AML-193 (cell line): Measurements from ENCODE around the gene SEC11A.
"Not testable (repeated sequence)": the region's sequence is repeated elsewhere in the genome, so short reads cannot be mapped to it uniquely, and the experiment has no call there.

Experiments used
- DNase-seq, 2 experiments: peaks; one replicate each; lab custom pipeline; 2025; lab: John Stamatoyannopoulos, UW

SEC11A gene

GRCh38 chr15:84737005-84737404 is 21.1 kb upstream of the SEC11A start:
- no peak for DNase-seq

- no peak for DNase-seq
These were observed 20.4 kb upstream of the SEC11A start for GRCh38 chr15:84736375-84736774.

DNA sequence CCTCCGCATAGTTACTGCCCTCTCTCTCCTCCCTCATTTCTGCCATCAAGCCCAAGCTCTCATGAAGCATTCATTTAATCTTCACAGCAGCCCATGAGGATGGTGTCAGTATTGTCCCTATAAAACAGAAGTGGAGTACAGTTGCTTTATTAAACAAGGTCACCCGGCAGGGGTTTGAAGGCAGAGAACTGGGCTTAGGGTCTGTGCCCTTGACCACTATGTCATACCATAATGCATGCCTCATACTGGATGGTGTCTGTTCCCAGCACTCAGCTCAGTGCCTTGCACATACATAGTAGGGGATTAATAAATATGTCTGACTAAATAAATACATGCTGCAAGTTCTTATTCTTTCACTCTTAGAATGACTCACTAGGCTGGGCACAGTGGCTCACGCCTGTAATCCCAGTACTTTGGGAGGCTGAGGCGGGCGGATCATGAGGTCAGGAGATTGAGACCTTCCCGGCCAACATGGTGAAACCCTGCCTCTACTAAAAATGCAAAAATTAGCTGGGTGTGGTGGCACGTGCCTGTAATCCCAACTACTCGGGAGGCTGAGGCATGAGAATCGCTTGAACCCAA is 19.6 kb upstream of the SEC11A start:
- peak in 1 of 2 experiments; percentile 59 for DNase-seq

DNA sequence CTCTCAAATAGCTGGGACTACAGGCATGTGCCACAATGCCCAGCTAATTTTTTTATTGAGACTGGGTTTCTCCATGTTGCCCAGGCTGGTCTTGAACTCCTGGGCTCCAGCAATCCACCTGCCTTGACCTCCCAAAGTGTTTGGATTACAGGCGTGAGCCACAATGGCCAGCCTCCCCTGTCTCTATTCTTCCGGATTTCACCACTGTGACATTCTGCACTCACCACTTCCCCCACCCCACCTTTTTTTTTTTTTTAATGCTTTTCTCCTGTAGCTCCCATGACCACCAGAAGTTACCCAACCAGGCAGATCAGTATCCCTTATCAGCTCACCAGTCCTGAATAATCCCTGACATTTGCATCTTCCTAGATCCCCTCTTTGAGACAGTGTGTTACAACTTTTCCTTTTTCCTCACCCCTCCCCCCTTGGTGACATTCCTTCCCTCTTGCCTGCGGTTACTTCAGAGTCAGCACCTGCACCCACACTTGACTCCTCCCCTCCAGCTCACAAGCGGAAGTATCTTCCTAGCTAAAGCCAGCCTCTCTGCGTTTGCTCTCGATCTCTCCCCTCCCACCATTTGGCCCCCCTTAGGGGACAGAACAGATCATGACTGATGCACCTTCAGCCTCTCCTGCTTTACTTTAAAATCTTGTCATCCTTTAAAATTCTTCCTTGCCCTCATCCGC is 19.0 kb upstream of the SEC11A start:
- peak; percentile 89 to 94 for DNase-seq

DNA sequence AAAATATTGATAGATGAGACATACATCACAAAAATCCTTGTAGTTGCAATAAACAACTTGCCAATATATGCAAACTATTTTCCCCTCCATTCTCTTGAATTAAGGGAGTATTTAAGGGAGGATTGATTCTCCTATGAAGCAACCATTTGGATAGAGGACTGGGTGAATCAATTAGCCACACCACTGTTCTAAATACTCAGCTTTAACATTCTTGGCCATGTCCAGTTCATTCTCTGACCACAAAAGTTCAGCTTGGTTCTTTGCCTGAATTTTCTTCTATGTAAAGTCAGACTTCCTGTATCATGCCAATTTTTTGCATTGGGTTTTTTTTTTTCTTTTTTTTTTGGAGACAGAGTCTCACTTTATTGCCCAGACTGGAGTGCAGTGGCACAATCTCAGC is 15.8 kb upstream of the SEC11A start:
- no peak for DNase-seq

- DNase-seq, result no peak
These were observed 11.5 kb upstream of the SEC11A start for GRCh38 chr15:84727429-84727828.

GRCh38 chr15:84725001-84725491 is 9.1 kb upstream of the SEC11A start:
- DNase-seq, result peak; percentile 25 to 35

DNA sequence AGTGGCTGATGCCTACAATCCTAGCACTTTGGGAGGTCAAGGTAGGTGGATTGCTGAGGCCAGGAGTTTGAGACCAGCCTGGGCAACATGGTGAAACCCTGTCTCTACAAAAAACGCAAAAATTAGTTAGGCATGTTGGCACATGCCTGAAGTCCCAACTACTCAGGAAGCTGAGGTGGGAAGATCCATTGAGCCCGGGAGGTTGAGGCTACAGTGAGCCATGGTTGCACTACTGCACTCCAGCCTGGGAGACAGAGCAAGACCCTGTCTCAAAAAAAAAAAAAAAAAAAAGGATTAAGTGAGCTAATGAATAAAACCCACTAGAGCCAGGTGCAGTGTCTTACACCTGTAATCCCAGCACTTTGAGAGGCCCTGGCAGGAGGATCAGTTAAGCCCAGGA is 6.7 kb upstream of the SEC11A start:
- no peak for DNase-seq

- DNase-seq, result no peak
These were observed 5.4 kb upstream of the SEC11A start for GRCh38 chr15:84721371-84721770.

- DNase-seq, result no peak
These were observed 401 bp downstream of the SEC11A start for GRCh38 chr15:84715441-84716035.

GRCh38 chr15:84714821-84715220 is 1.1 kb downstream of the SEC11A start:
- DNase-seq, result peak in 1 of 2 experiments; percentile 20

DNA sequence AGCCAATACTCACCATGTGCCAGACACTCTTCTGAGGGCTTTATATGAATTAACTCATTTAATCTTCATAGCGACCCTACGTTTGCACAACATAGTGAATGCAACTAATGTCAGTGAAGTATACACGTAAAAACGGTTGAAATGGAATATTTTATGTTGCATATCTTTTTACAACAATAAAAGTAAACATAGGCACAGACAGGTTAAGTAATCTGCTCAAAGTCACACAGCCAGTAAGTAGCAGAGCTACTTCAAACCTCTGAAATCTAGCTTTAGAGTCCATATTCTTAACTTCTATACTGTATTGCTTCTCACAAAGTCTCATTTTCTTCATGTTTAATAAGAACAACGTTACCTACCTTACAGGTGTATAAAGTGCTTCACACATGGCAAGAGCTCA is 1.6 kb downstream of the SEC11A start:
- DNase-seq, result no peak

DNA sequence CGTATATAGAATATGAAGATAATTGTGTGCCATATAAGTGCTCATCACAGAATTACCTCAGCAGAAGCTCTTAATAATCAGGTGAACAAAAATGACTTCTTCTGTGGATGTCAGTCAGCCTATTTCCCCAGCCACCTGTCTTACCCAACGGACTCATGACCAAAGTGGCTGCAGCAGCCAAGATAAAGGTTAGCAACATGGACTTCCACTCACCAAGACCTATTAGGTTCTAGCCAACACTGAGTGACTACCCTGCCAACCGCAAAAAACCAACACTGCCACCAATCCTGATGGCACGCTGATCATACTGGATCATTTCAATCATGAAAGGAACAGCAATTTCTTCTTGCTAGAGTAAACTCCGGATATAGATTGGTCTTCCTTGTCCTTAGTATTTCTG is 12.1 kb downstream of the SEC11A start:
- DNase-seq, result no peak

GRCh38 chr15:84702961-84703482 is 12.9 kb downstream of the SEC11A start:
- DNase-seq, result no peak

DNA sequence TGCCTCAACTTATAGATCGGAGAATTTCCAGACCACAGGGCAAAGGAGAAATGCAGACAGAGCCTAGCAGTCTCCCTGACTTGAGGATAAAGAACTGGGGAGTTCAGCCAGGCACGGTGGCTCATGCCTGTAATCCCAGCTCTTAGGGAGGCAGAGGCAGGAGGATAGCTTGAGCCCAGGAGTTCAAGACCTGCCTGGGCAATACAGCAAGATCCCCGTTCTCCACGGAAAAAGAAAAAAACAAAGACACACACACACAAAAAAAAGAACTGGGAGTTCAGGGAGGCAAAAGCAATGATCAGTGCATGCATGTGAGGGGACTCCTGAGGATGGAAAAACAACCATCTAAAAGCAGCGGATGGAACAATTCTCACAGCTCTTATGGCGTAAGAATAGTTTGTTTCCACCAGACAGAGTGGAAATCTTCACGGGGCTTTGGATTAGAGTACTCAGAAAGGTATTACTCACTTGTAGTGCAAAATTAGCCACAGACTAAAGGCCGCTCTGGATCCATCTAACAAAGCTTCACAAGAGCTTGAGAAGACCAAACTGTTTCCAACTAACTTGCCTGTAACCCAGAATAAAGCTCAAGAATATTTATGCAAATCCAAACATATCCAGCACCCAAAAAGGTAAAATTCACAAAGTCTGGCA is 16.3 kb downstream of the SEC11A start:
- no peak for DNase-seq

- DNase-seq, result no peak
These were observed 18.5 kb downstream of the SEC11A start for GRCh38 chr15:84697236-84697990.

- DNase-seq, result no peak
These were observed 19.2 kb downstream of the SEC11A start for GRCh38 chr15:84696757-84697156.

GRCh38 chr15:84690342-84690741 is 25.6 kb downstream of the SEC11A start:
- DNase-seq, result no peak

DNA sequence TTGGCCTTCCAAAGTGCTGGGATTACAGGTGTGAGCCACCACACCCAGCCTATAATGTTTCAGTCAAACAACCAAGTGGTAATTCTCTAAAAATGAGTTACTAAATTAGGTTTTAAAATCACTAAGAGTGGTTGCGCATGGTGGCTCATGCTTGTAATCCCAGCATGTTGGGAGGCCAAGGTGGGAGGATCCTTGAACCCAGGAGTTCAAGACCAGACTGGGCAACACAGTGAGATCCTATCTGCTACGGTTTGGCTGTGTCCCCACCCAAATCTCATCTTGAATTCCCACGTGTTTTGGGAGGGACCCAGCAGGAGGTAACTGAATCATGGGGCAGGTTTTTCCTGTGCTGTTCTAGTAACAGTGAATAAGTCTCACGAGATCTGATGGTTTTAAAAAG is 26.1 kb downstream of the SEC11A start:
- no peak for DNase-seq

DNA sequence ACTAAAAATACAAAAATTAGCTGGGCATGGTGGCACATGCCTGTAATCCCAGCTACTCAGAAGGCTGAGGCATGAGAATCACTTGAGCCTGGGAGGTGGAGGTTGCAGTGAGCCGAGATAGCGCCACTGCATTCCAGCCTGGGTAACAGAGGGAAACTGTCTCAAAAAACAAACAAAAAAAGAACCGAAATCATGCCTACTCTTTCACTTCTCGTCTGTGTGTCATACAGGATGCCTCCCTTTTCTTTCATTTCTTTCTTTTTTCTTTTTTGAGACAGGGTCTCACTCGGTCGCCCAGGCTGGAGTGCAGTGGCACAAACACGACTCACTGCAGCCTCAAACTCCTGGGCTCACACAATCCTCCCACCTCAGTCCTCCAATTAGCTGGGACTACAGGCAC is 29.5 kb downstream of the SEC11A start:
- not testable (repeated sequence) for DNase-seq

- DNase-seq, result no peak
These were observed 30.6 kb downstream of the SEC11A start for GRCh38 chr15:84685304-84685703.

GRCh38 chr15:84684092-84684491 is 31.8 kb downstream of the SEC11A start:
- DNase-seq, result no peak
